OCI-LY7 (cell line): ENCODE data around the gene CCDC116. TPM values are rescaled to one million over a fixed set of nuclear protein-coding genes. Genes with fewer than 3 reads are reported as not detected.

Experiments
- BruUV-seq: library from RNA; stranded (reverse); fragments of 400-500 nt; replicated peaks from 2 replicates; lab custom pipeline; 2021; lab: Mats Ljungman, UMichigan
- CTCF ChIA-PET: fragments of 300-600 bp; sonication (Branson Sonifier 250); formaldehyde crosslinking; loops from one replicate; lab custom pipeline; 2022; ENCODE audit warnings: antibody characterized with exemption; ENCODE audit not compliant: unreplicated experiment; lab: Charles Lee
- POLR2A ChIA-PET: fragments of 300-600 bp; sonication (Branson Sonifier 250); formaldehyde crosslinking; loops from one replicate; lab custom pipeline; 2022; ENCODE audit warnings: antibody characterized with exemption; lab: Charles Lee
- DNase-seq: peaks from one replicate; pipeline ENCODE4 v3.0.0-alpha.2; 2015; ENCODE audit warnings: low spot score
- H2AFZ ChIP-seq: fragments of 200-600 bp; sonication (generic), shearing (Covaris generic); 2 replicates; pipeline ENCODE4 v1.6.1; 2014; ENCODE audit warnings: mild to moderate bottlenecking, antibody characterized with exemption, low read length, moderate library complexity
- H3K27ac ChIP-seq: fragments of 200-600 bp; sonication (generic); 2 replicates; pipeline ENCODE4 v1.5.1; 2014; ENCODE audit warnings: mixed run types, low read depth, mild to moderate bottlenecking, moderate library complexity, low read length, inconsistent platforms; ENCODE audit not compliant: poor library complexity, severe bottlenecking
- H3K36me3 ChIP-seq: fragments of 200-600 bp; sonication (generic); 2 replicates; pipeline ENCODE4 v1.6.1; 2014; ENCODE audit warnings: mild to moderate bottlenecking, antibody characterized with exemption, low read length, moderate library complexity, mixed read lengths; ENCODE audit not compliant: insufficient read depth
- H3K4me1 ChIP-seq: fragments of 200-600 bp; sonication (generic); 2 replicates; pipeline ENCODE4 v1.5.1; 2014; ENCODE audit warnings: mild to moderate bottlenecking, low read length; ENCODE audit not compliant: insufficient read depth, poor library complexity, severe bottlenecking
- H3K4me2 ChIP-seq: fragments of 200-600 bp; sonication (generic); 2 replicates; pipeline ENCODE4 v1.6.1; 2014; ENCODE audit warnings: mild to moderate bottlenecking, low read length
- H3K4me3 ChIP-seq: fragments of 200-600 bp; sonication (generic); 2 replicates; pipeline ENCODE4 v1.5.1; 2014; ENCODE audit warnings: mild to moderate bottlenecking, low read depth, low read length; ENCODE audit not compliant: poor library complexity, severe bottlenecking
- H3K79me2 ChIP-seq: fragments of 200-600 bp; sonication (generic); 2 replicates; pipeline ENCODE4 v1.6.1; 2016; ENCODE audit warnings: low read depth, mild to moderate bottlenecking, low read length, moderate library complexity, mixed read lengths; ENCODE audit not compliant: insufficient read depth
- H3K9me2 ChIP-seq: fragments of 200-600 bp; sonication (generic); 2 replicates; pipeline ENCODE4 v1.6.1; 2016; ENCODE audit warnings: mild to moderate bottlenecking, low read length, mixed read lengths; ENCODE audit not compliant: insufficient read depth
- H3K9me3 ChIP-seq: fragments of 200-600 bp; sonication (generic); 2 replicates; pipeline ENCODE4 v1.6.1; 2014; ENCODE audit warnings: mild to moderate bottlenecking, mixed run types, low read length, mixed read lengths
- H4K20me1 ChIP-seq: fragments of 200-600 bp; sonication (generic); 2 replicates; pipeline ENCODE4 v1.6.1; 2014; ENCODE audit warnings: mild to moderate bottlenecking, antibody characterized with exemption, low read length, moderate library complexity, mixed read lengths; ENCODE audit not compliant: insufficient read depth
- EZH2phosphoT487 ChIP-seq: fragments of 200-600 bp; sonication (generic); IDR thresholded peaks from 2 replicates; pipeline ENCODE4 v1.6.1; 2018; ENCODE audit warnings: low read depth, borderline replicate concordance, mild to moderate bottlenecking, mixed run types, antibody characterized with exemption, low read length, moderate library complexity, mixed read lengths
- intact Hi-C: fragments of 100-400 bp; cut with micrococcal nuclease; formaldehyde crosslinking; loops from one replicate; pipeline ENCODE4 v1.10.0; 2022; ENCODE audit not compliant: unreplicated experiment
- total RNA-seq, 2 experiments: library from RNA; depleted of rRNA in 1 of 2; stranded (reverse); fragments of >200 nt in 1 of 2; shearing (Covaris generic) in 1 of 2; gene quantifications; 2 replicates each; pipeline ENCODE4 v1.2.3, GENCODE V29; 2014 to 2022
- TF ChIP-seq, protein P1 (sequence below): fragments of 200-600 bp; sonication (generic); conservative IDR thresholded peaks from 2 replicates; pipeline ENCODE4 v1.5.1; 2014; ENCODE audit warnings: mild to moderate bottlenecking, antibody characterized with exemption, low read length, moderate library complexity, mixed read lengths

Gene CCDC116
- total RNA-seq, 2 experiments from 2014 or later: 1.5 to 3.1 TPM

DNA sequence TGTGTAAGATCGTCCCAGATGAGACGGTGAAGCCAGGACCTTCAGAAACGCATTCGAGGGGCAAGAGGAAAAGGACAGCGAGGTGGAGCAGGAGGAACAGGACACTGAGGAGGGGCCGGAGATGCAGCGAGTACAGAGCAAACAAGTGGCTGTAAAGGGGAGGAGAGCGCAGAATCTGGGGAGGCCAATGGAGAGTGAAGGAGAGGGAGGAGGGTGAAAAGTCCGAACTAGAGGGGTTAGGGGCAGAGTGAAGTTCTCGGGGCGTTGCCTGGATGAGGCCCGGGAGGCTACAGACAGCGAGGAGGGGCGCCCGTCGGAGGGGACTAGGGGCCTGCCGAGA is 24.4 kb downstream of the CCDC116 start:
- no peak for TF ChIP-seq EZH2phosphoT487
- TF ChIP-seq, protein P1, sequence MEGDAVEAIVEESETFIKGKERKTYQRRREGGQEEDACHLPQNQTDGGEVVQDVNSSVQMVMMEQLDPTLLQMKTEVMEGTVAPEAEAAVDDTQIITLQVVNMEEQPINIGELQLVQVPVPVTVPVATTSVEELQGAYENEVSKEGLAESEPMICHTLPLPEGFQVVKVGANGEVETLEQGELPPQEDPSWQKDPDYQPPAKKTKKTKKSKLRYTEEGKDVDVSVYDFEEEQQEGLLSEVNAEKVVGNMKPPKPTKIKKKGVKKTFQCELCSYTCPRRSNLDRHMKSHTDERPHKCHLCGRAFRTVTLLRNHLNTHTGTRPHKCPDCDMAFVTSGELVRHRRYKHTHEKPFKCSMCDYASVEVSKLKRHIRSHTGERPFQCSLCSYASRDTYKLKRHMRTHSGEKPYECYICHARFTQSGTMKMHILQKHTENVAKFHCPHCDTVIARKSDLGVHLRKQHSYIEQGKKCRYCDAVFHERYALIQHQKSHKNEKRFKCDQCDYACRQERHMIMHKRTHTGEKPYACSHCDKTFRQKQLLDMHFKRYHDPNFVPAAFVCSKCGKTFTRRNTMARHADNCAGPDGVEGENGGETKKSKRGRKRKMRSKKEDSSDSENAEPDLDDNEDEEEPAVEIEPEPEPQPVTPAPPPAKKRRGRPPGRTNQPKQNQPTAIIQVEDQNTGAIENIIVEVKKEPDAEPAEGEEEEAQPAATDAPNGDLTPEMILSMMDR: no peak
- ChIA-PET POLR2A (no interaction called here), CTCF (no interaction called here)
- H3K4me1 ChIP-seq: peaks cover 33% of the 10 kb centered on the region
- H4K20me1 ChIP-seq: no peaks in the 10 kb centered on the region
- no TSS peak for BruUV-seq
- no peak for DNase-seq
- H2AFZ ChIP-seq: peak overlapping the region; percentile 30; the same call in 1 of the 2 replicates
- H3K36me3 ChIP-seq: peaks cover 16% of the 10 kb centered on the region
- H3K9me2 ChIP-seq: no peaks in the 10 kb centered on the region
- no peaks in the 10 kb centered on the region for H3K79me2 ChIP-seq
- H3K4me2 ChIP-seq: peak overlapping the region; percentile 85
- H3K27ac ChIP-seq: no peak overlapping the region
- intact Hi-C loops: no loop called here
- peak overlapping the region; percentile 68 for H3K4me3 ChIP-seq
- no peaks in the 10 kb centered on the region for H3K9me3 ChIP-seq

DNA sequence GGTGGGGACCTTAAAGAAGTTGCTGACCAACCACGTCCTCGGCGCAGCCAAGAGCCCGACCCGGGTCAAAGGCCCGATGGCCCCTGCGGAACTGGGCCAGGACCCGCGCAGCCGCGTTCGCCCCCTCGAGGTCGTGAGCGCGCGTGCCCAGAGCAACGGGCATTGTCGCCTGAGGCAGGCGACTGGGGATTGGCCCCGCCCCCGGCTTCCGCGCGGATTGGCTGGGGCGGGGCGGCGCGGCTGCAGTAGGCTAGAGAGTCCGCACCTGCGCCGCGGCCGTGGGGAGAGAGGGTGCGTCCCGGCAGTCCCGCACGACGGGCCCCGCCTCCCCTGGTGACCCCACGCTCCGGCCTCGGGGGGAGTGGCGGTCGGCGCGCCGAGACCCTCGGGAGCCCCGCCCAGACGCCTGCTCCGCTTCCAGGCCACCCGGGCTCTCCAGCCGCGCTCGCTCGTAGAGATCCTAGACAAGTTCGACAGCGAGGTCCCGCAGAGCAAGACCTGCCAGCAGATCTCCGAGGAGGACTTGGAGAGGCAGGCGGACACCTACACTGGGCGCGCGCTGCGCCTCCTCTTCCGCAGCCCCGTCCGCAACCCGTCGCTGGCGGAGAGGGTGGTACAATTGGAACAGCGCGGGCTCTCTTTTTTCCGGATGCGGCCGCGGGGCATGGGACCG is 24.9 kb downstream of the CCDC116 start:
- Histone ChIP-seq H3K4me3 (peak overlapping the region; percentile 68), H3K27ac (peak overlapping the region; percentile 38), H3K79me2 (no peaks in the 10 kb centered on the region), H4K20me1 (no peaks in the 10 kb centered on the region), H3K4me2 (peak overlapping the region; percentile 85), H3K4me1 (peaks cover 33% of the 10 kb centered on the region), H2AFZ (peak overlapping the region; percentile 30; the same call in 1 of the 2 replicates), H3K36me3 (peaks cover 16% of the 10 kb centered on the region), H3K9me3 (no peaks in the 10 kb centered on the region), H3K9me2 (no peaks in the 10 kb centered on the region)
- CTCF ChIA-PET: no interaction called here
- TF ChIP-seq EZH2phosphoT487: no peak
- TF ChIP-seq, protein P1: peak; percentile 59
- intact Hi-C loops: no loop called here
- peak; percentile 85 for DNase-seq
- POLR2A ChIA-PET: no interaction called here
- no TSS peak for BruUV-seq

DNA sequence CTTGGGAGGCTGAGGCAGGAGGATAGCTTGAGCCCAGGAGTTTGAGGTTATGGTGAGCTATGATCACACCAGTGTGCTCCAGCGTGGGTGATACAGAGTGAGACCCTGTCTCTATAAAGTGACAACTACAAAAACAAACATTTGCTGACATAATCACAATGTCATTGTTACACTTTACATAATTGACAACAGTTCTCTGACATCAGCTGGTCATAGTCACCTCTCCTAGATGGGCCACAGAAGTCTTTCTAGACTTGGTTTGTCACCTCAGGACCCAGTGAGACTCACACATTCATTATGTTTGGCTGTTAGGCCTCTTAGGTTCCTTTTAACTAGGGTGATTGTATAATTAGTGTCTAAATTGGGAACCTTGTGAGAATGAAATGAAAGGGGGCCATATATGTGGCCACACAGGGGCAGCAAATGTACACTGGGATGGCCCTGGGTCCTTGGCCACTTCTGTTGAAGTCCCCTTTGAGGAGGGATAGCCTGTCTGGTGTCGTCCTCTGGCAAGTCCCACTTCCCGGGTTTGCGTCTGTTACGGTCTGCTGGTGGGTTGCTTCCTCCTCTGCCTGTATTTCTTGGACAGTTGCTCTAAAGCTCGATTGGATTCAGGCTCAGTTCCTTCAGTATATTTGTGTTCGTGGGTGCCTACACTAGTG is 27.4 kb downstream of the CCDC116 start:
- Histone ChIP-seq H2AFZ (no peak overlapping the region), H3K9me2 (no peaks in the 10 kb centered on the region), H3K36me3 (no peaks in the 10 kb centered on the region), H3K4me2 (no peak overlapping the region), H3K27ac (no peak overlapping the region), H4K20me1 (no peaks in the 10 kb centered on the region), H3K79me2 (no peaks in the 10 kb centered on the region), H3K9me3 (no peaks in the 10 kb centered on the region), H3K4me1 (peaks cover 25% of the 10 kb centered on the region), H3K4me3 (no peak overlapping the region)
- ChIA-PET POLR2A (no interaction called here), CTCF (no interaction called here)
- no peak for DNase-seq
- TF ChIP-seq EZH2phosphoT487: no peak
- TF ChIP-seq, protein P1: no peak
- BruUV-seq: TSS peak; percentile 33
- intact Hi-C loops: no loop called here
